NCI-H2107 treated with DMSO at 0.1 percent for 48 hours (cell line): ENCODE measurements around the gene OR8G5.
"Not testable (repeated sequence)": the region's sequence is repeated elsewhere in the genome, so short reads cannot be mapped to it uniquely, and the experiment has no call there.

Source experiments
- DNase-seq: peaks from one replicate; lab custom pipeline; 2025; ENCODE audit not compliant: unreplicated experiment; lab: John Stamatoyannopoulos, UW

The OR8G5 gene, protein sequence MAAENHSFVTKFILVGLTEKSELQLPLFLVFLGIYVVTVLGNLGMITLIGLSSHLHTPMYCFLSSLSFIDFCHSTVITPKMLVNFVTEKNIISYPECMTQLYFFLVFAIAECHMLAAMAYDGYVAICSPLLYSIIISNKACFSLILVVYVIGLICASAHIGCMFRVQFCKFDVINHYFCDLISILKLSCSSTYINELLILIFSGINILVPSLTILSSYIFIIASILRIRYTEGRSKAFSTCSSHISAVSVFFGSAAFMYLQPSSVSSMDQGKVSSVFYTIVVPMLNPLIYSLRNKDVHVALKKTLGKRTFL

DNA sequence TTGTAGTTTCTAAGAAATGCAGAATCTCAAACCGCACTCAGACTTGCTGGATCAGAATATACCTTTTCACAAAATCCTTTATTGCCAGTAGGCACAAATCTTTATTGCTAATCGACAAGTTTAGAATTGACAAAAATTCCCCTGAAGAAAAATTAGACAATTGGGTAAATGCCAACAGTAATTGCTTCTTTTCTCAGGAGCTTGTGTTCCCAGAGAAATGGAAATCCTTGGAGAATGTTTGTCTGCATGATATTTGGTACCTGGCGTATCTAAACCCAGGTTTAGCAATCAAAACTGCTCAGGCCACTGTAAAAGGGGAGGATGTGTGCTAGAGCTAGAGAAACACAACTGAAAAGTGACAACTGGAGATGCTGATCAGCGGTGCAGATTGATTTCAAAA is at the start of gene OR8G5:
Gene OR8G5, plus strand, starts transcription at position 301 of the 400 bp plus-strand sequence. CDS start 8,556 bp downstream, outside the sequence.
- no peak for DNase-seq

DNA sequence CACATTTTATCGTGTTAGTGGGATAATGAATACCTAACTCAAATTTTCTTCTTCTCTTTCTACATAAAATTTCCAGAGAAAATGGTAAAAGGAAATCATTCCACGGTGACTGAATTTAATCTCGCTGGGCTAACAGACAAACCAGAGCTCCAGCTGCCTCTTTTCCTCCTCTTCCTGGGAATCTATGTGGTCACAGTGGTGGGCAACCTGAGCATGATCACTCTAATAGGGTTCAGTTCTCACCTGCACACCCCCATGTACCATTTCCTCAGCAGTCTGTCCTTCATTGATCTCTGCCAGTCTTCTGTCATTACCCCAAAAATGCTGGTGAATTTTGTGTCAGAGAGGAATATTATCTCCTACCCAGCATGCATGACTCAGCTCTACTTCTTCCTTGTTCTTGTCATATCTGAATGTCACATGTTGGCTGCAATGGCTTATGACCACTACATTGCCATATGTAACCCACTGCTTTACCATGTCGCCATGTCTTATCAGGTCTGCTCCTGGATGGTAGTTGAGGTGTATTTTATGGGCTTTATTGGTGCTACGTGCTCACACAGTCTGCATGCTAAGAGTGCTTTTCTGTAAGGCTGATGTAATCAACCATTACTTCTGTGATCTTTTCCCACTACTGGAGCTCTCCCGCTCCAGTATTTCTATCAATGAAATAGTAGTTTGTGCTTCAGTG is 48.9 kb upstream of the OR8G5 start:
- DNase-seq: no peak

DNA sequence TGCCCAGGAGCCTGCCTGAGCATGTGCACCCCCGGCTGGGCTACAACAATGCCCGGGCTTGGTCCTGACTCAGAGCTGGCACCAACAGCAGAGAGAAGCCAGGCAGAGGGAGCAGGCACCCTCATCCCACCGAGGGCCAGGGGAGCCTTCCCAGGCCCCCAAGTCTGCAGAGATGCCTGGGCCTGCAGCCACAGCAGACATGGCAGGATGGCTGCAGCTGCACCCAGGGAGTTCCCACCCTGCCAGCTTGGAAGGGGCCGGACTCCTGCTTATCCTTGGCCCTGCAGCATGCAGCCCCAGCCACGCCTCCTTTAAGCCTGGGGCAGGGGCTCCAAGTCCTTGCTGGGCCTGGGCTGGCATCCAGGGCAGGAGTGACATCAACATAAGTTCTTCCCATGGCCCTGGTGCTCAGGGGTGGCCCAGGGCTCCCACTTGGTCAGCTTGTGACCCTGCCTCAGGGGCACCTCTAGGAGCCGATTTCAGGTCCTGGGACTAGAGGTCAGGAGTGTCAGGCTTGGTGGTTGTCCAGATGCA is 46.3 kb upstream of the OR8G5 start:
- DNase-seq: no peak

DNA sequence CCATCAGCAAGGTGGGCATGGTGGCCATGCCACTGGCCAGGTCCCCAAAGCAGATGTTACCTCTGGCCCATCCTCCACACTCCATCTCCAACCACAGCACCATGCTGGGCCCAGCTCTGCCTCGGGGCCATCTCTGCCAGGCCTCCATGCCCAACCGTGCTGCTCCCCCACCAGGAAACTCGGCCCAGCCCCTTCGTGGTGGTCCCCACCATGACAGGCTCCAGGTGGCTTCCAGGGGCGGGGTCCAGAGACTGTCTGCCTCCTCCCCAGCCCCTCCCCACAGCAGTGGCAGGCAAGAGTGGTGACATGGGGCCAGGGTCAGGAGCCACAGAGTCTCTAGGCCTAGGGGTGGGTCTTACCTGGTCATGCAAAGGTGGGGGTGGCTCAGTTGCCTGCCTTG is 45.8 kb upstream of the OR8G5 start:
- DNase-seq: no peak

DNA sequence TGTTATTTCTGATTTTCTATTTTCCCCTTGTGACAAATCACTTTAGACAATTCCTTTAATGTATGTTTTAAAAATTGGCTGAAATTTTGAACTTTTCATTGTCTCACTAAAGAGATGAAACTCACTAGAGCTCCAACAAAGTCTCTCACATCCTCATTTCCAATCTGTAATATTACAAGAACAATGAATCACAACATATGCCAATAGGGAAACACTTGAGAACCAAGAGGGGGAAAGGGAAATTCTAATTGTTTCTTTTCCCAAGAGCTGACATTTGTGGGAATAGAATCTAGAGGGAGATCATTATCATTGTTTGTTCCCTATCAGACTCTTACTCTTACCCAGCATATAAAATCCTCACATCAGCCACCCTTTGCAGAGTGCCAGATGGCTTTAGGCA is 44.9 kb upstream of the OR8G5 start:
- no peak for DNase-seq

DNA sequence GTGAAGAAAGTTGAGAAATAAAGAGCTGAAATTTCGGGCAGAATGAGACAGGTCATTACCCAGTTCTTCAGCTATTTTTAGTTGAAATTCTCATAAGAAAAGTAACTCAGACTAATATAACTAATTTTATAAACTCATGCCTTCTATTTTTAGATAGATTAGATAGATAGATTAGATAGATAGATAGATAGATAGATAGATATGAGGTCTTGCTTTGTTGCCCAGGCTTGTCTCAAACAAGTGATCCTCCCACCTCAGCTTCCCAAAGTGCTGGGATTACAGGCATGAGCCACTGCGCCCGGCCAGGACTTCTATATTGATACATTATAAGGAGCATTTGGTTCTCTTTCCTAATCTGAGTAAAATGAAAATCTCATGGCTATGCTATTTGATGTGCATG is 42.1 kb upstream of the OR8G5 start:
- no peak for DNase-seq

DNA sequence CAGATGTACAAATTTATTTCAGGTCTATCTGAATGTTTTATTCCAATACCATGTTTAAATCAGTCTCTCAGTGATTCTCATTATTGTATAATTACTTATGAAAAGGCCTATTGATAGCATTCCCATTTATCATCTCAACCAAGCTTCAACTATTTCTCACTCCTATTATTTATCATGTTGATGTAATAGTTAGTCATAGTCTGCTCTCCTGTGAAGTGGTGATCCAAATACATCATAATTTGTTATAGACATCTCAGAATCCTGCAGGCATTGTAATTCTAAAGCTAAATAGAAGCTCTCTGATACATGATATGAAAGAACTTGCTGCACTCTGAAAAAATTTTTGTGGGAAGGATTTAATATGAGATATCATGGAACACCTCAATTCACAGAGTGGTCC is 37.0 kb upstream of the OR8G5 start:
- DNase-seq: no peak

DNA sequence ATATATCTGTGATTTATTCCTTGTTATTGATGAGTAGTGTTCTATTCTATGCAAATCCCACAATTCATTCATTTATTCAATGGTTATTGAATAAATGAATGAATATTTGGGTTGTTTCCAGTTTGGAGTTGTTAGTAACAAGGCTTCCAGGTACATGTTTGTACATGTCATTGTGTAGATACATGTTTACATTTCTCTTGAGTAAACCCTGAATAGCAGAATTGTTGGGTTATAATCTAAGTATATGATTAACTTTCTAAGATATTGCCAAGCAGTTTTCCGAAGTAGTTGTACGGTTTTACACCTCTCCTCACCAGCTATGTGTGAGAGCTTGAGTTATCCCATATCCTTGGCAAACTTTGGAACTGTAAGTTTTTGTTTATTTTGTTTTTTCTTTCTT is 33.8 kb upstream of the OR8G5 start:
- no peak for DNase-seq

DNA sequence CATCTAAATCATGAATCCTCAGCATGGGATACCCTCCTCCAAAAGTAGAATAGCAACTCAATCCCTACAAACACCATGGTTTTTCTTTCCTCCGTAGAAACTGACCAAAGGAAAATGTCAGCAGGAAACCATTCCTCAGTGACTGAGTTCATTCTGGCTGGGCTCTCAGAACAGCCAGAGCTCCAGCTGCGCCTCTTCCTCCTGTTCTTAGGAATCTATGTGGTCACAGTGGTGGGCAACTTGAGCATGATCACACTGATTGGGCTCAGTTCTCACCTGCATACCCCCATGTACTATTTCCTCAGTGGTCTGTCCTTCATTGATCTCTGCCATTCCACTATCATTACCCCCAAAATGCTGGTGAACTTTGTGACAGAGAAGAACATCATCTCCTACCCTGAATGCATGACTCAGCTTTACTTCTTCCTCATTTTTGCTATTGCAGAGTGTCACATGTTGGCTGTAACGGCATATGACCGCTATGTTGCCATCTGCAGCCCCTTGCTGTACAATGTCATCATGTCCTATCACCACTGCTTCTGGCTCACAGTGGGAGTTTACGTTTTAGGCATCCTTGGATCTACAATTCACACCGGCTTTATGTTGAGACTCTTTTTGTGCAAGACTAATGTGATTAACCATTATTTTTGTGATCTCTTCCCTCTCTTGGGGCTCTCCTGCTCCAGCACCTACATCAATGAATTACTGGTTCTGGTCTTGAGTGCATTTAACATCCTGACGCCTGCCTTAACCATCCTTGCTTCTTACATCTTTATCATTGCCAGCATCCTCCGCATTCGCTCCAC is 31.4 kb upstream of the OR8G5 start:
- DNase-seq: not testable (repeated sequence)

DNA sequence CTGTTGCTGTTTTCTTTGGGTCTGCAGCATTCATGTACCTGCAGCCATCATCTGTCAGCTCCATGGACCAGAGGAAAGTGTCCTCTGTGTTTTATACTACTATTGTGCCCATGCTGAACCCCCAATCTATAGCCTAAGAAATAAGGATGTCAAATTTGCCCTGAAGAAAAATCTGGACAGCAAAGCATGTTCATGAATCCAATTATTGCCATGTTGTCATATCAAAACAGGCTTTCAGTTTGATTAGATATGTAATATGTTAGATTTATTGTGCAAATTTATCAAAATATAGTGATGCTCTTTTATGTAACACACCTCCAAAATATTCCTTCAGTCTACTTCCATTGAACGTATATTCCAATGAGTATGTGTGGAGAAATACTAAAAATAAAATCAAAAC is 30.7 kb upstream of the OR8G5 start:
- DNase-seq: no peak

DNA sequence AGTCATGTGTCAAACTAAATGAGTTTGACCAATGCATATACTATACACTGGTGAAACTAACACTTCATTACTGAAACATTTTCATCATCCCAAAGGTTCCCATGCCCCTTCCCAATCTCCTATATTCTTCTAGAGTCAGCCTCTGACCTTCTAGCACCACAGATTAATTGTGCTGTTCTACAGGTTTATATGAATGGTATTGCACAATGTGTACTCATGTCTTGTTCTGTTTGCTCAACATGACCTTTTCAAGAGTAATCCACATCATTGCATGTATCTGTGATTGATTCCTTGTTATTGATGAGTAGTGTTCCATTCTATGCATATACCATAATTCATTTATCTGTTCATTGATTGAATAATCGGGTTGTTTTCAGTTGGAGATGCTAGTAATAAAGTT is 22.8 kb upstream of the OR8G5 start:
- no peak for DNase-seq

DNA sequence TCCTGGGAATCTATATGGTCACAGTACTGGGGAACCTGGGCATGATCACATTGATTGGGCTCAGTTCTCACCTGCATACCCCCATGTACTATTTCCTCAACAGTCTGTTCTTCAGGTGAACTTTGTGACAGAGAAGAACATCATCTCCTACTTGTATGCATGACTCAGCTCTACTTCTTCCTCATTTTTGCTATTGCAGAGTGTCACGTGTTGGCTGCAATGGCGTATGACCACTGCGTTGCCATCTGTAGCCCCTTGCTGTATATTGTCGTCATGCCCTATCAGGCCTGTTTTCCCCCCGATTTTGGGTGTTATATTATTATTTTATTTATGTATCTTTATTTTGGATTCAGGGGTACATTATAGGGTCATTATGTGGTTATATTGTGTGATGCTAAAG is 17.7 kb upstream of the OR8G5 start:
- DNase-seq: no peak

DNA sequence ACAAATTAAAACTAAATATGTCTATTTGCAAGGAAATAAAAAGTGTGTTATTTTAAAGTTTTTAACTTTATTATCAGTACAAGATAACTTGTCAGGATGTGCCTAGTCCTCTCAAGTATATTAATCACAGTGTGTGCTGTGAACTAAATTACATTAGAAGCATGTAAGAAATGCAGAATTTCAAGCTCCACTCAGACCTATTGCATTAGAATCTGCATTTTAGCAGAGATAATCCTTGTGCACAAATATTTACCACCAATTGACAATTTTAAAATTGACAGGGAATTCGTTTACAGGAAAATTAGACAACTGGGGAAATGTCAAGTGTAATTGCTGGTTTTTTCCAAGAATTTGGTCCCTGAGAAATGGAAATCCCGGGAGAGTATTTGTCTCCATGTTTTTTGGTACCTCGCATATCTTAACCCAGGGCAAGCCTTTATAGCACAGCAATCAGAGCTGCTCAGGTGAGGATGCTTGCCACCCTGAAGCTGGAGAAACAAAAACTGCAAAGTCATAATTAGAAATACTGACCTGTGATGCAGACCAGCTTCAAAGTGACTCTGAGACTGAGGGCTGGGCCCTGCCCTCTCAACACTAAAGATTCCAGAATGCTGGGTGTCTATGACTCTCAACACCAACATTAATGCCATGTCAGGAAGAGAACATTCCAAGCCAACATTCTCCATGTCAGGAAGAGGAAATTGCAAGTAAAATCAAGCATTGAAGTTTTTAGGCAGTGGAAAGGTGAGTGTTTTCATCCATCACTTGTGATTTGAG is 15.4 kb upstream of the OR8G5 start, which contains the start of gene OR8G1:
Gene OR8G1, plus strand, starts transcription at position 475 of the 777 bp plus-strand sequence. CDS start 8,581 bp downstream, outside the sequence.
- no peak for DNase-seq

DNA sequence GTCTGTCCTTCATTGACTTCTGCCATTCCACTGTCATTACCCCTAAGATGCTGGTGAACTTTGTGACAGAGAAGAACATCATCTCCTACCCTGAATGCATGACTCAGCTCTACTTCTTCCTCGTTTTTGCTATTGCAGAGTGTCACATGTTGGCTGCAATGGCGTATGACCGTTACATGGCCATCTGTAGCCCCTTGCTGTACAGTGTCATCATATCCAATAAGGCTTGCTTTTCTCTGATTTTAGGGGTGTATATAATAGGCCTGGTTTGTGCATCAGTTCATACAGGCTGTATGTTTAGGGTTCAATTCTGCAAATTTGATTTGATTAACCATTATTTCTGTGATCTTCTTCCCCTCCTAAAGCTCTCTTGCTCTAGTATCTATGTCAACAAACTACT is 6.3 kb upstream of the OR8G5 start:
- not testable (repeated sequence) for DNase-seq

DNA sequence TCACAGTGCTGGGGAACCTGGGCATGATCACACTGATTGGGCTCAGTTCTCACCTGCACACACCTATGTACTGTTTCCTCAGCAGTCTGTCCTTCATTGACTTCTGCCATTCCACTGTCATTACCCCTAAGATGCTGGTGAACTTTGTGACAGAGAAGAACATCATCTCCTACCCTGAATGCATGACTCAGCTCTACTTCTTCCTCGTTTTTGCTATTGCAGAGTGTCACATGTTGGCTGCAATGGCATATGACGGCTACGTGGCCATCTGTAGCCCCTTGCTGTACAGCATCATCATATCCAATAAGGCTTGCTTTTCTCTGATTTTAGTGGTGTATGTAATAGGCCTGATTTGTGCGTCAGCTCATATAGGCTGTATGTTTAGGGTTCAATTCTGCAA is 8.9 kb downstream of the OR8G5 start:
- DNase-seq: not testable (repeated sequence)

DNA sequence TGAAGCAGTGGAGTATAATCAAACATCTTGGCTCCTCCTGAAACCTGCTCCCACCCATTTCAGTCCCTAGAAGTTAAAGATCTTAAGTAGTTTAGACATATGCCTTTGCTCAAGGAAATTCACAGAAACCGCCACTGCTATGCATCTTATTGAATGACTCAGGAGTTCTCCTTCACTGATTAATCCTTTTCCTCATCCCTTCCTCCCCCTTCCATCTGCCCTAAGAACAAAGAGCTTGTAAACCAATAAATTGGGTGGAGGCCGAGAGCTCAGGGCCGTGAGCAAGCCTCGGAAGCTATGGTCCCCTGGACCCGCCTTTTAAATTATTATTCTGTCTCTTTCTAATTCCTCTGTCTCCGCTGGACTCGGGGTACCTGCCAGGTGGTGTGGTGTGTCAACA is 14.7 kb downstream of the OR8G5 start:
- not testable (repeated sequence) for DNase-seq

DNA sequence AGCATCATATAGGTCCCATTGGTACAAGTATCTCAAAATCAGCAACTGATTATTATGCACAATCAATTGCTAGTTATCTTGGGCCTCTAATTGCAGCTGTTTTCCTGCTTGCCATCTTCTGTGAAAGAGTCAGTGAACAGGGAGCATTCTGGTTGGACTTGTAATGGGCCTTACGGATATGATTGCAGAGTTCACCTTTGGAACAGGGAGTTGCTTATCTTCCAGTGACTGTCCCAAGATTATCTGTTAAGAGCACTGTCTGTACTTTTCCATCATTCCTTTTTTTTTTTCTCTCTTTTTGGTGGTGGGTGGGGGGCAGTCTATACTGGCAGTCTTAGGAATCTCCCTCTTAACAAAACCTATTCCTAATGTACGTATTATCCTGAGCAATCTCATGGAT is 17.8 kb downstream of the OR8G5 start:
- no peak for DNase-seq

DNA sequence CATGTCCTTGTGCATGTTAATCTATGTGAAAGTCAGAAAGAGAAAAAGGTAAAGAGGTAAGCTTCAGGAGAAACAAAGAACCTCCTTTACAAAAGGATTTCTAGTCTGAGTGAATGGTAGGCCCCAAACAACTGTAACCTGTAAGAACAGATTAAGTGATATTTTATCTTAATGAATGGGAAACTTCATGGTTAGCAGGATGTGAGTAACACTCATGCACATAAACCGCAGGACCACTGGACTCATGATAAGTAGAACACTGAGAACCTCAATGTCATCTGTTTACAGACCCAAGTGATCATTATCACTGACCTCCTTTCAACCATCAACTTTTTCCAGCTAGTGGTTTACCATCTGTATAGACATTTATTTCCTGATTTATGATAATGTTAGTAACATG is 19.9 kb downstream of the OR8G5 start:
- DNase-seq: no peak

DNA sequence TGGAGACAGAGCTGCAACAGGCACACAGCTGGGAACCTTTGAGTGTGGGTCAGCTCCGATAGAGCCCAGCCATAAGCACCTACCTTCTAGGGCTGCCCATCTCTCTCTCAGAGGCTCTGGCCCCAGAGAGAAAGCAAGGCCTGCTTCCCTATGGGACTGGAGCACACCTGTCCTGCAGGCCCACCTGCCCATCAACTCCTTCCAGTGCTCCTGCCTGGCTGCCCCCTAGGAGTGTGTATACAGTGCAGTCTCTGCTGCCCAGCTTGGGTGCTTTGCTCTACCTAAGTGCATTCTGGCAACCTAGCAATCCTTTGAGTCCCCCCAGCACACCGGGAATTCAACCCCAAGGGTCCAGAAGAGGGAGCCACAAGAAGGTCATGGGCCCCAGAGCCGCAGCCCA is 21.0 kb downstream of the OR8G5 start:
- no peak for DNase-seq

DNA sequence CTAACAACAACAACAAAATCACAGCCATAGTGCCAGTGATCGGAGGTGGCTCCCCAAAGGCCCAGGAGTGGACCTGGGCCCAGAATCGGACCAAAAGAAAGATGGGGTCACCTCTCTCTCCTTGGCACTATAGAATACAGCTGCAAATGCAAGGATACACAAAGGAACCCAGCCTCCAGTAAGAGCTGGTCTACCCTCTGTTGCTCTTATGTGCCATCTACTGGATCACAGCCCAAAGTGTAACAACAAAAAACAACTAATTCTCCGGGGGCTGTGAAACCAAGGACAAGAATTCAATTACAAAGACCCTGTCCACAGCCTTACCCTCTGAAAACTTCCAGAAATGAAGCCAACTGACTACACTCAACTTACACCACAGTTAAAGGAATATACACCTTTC is 21.6 kb downstream of the OR8G5 start:
- no peak for DNase-seq

DNA sequence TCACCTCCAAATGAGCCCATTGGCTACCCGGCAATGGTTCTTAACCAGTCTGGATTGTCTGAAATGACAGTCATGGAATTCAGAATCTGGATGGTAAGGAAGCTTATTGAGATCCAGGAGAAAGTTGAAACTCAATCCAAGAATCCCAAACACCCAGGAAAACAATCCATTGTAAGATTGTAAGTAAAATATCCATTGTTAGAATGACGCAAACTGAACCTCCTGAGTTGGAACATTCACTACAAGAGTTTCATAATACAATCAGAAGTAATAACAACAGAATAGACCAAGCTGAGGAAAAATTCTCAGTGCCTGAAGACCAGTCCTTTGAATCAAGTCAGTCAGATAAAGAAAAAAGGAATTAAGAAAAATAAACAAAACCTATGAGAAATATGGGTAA is 22.1 kb downstream of the OR8G5 start:
- no peak for DNase-seq
